ENCODE data around the gene GMPPA. TPM values are rescaled to one million over a fixed set of nuclear protein-coding genes. Genes with fewer than 3 reads are reported as not detected.
A peak's percentile ranks its signal among the peaks of the same experiment; 100 is the strongest.

Gene GMPPA
- total RNA-seq, 1 experiment from 2014 or later: 84.5 TPM

DNA sequence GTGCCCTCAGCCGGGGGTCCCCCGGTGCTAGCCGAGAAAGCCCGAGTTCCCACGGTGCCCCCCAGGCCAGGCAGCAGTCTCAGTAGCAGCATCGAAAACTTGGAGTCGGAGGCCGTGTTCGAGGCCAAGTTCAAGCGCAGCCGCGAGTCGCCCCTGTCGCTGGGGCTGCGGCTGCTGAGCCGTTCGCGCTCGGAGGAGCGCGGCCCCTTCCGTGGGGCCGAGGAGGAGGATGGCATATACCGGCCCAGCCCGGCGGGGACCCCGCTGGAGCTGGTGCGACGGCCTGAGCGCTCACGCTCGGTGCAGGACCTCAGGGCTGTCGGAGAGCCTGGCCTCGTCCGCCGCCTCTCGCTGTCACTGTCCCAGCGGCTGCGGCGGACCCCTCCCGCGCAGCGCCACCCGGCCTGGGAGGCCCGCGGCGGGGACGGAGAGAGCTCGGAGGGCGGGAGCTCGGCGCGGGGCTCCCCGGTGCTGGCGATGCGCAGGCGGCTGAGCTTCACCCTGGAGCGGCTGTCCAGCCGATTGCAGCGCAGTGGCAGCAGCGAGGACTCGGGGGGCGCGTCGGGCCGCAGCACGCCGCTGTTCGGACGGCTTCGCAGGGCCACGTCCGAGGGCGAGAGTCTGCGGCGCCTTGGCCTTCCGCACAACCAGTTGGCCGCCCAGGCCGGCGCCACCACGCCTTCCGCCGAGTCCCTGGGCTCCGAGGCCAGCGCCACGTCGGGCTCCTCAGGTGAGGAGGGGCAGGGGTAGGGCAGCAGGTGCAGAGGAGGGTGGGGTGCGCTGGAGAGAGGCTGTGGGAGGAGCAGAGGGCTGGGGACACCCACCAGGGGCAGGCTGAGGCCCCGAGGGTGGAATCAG lies 14.1 kb upstream of the GMPPA start:
- no peak for DNase-seq (ENCODE audit: low spot score)

- DNase-seq (ENCODE audit: low spot score): no peak
Measured at GRCh38 chr2:219485201-219485580, 13.5 kb upstream of the GMPPA start.

DNA sequence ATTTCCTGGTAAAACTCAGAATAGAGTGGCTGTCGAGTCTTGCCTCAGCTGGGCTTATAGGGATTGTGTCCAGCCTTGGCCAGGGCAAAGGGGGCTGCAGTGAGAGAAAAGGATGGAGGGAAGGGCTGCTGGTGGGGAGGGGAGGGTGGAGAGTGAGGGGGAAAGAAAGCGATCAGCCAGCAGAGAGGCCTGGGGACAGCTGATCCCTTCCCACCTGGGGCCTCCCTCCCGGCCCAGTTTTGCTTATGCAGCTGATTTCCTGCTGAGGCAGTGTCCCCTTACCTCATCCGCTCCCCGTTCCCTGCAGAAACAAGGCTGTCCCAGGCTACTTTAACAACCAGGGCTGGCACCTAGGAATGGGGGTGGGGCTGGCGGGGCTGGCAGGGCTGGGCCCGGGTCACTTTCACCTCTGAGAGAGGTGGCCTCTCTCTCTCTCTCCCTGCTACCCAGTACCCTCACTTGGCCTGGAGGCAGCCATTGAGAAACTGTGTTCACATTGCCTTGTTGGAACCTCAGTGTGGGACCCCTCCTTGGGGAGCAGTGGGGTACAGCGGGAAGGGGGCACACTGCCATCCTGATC lies 12.2 kb upstream of the GMPPA start:
- no peak for DNase-seq (ENCODE audit: low spot score)

GRCh38 chr2:219488149-219488843 lies 10.4 kb upstream of the GMPPA start:
- no peak for DNase-seq (ENCODE audit: low spot score)

- no peak for DNase-seq (ENCODE audit: low spot score)
Measured at GRCh38 chr2:219488844-219489194, 9.9 kb upstream of the GMPPA start.

- DNase-seq (ENCODE audit: low spot score): no peak
Measured at GRCh38 chr2:219489315-219489714, 9.4 kb upstream of the GMPPA start.

GRCh38 chr2:219490186-219490585 lies 8.5 kb upstream of the GMPPA start:
- DNase-seq (ENCODE audit: low spot score): no peak

DNA sequence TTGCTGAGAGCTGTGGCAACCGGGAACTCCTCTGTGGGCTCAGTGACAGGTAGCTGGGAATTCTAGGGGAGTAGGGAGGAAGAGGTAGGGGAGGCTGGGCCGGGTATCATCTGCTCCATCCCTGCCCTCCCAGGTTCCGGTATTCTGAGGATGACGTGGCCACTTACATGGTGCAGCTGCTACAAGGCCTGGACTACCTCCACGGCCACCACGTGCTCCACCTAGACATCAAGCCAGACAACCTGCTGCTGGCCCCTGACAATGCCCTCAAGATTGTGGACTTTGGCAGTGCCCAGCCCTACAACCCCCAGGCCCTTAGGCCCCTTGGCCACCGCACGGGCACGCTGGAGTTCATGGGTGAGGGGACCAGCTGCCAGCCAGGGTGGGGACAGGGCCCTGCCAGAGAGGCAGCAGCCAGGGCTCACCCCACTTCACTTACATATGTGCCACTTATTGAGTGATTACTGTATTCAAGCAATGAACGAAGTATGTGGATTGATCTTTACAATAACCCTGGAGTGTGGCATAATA lies 8.0 kb upstream of the GMPPA start:
- no peak for DNase-seq (ENCODE audit: low spot score)

- no peak for DNase-seq (ENCODE audit: low spot score)
Measured at GRCh38 chr2:219491278-219491963, 7.3 kb upstream of the GMPPA start.

DNA sequence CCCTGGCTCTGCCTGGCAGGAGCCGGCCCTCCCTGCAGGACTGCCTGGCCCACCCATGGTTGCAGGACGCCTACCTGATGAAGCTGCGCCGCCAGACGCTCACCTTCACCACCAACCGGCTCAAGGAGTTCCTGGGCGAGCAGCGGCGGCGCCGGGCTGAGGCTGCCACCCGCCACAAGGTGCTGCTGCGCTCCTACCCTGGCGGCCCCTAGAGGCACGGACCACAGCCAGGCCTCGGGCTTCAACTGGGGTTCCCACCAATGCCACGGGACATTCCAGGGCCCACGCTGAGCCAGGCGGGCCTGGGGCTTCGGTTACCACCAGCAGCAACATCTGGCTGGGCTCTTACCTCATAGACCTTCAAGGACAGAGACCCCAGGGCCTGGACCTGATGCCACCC lies 6.1 kb upstream of the GMPPA start:
- DNase-seq (ENCODE audit: low spot score): no peak

GRCh38 chr2:219493086-219493485 lies 5.6 kb upstream of the GMPPA start:
- DNase-seq (ENCODE audit: low spot score): no peak

- no peak for DNase-seq (ENCODE audit: low spot score)
Measured at GRCh38 chr2:219494952-219495530, 3.6 kb upstream of the GMPPA start.

DNA sequence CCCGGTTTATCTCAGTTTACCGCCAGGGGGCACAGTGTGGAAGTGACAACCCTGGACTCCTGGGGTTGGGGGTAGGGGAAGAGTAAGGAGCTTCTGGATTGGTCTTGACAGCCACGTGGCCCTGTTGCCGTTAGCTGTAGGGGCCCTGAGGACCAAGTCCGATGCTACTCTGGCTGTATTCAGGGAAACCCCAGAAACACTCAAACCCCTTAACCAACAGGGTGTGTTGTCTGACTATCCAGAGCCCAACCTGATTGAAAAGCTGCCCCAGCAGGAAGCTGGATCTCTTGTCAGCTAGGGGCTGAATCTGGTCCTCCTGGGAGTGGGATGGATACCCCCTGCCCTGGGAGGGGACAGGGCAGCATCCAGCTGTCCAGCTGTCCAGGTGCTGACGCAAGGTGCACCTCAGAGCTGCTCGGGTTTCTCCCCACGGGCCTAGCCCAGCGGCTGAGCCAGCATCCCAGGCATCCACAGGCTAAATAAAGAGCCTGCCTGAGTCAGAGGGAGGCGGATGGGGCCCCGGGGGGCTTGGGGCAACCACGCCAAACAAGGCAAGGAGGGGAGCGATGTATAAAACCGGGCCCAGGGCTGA lies 3.1 kb upstream of the GMPPA start:
- DNase-seq (ENCODE audit: low spot score): peak; percentile 53

GRCh38 chr2:219496247-219496824 lies 2.4 kb upstream of the GMPPA start:
- DNase-seq (ENCODE audit: low spot score): no peak

GRCh38 chr2:219496825-219497494 lies 1.7 kb upstream of the GMPPA start:
- DNase-seq (ENCODE audit: low spot score): no peak

DNA sequence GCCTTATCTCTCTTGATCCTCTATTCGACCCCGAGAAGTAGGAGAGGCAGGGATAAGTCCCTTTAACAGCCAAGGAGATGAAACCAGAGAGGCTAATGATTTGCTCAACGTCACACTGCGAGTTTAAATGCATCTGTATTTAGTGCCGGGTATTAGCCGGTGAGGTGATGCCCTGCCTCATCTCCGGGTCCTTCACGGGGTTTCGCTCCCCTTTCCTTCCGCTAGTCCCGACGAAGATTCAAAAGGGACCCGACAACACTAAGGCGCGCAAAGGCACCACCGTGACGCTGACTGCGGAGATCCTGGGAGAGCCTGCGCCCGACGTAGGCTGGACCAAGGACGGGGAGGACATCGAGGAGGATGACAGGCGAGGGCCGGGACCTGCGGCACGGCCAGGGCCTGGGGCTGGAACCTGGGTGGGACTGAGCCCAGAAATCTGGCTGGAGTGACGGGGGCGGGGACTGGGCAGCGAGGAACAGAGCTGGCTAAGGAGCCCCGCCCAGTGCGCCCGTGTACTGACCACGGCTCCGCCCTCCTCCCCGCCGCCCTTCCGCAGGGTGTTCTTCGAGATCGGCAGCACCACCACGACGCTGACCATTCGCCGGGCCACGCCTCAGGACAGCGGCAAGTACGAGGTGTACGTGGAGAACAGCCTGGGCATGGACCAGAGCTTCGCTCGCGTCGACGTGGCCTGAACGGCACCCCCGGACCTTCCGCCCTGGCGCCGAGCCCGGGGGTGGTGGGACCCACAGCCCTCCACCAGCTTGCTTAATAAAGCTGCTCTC lies 1.0 kb upstream of the GMPPA start:
- peak; percentile 84 for DNase-seq (ENCODE audit: low spot score)

- DNase-seq (ENCODE audit: low spot score): no peak
Measured at GRCh38 chr2:219499058-219499307, 292 bp downstream of the GMPPA start.

GRCh38 chr2:219499555-219499954 lies 864 bp downstream of the GMPPA start:
- no peak for DNase-seq (ENCODE audit: low spot score)

GRCh38 chr2:219500135-219500534 lies 1.4 kb downstream of the GMPPA start:
- no peak for DNase-seq (ENCODE audit: low spot score)

- DNase-seq (ENCODE audit: low spot score): no peak
Measured at GRCh38 chr2:219501849-219502248, 3.2 kb downstream of the GMPPA start.

Measured in HT-29 (cell line).